ENCODE data around the gene FANCI. TPM values are rescaled to one million over a fixed set of nuclear protein-coding genes. Genes with fewer than 3 reads are reported as not detected.
"Not testable (repeated sequence)": the region's sequence is repeated elsewhere in the genome, so short reads cannot be mapped to it uniquely, and the experiment has no call there.

The FANCI gene
- total RNA-seq, 1 experiment from 2014 or later, result 44.4 TPM

- DNase-seq (ENCODE audit: low spot score), result no peak
Measured at GRCh38 chr15:89225588-89225987, 18.2 kb upstream of the FANCI start.

DNA sequence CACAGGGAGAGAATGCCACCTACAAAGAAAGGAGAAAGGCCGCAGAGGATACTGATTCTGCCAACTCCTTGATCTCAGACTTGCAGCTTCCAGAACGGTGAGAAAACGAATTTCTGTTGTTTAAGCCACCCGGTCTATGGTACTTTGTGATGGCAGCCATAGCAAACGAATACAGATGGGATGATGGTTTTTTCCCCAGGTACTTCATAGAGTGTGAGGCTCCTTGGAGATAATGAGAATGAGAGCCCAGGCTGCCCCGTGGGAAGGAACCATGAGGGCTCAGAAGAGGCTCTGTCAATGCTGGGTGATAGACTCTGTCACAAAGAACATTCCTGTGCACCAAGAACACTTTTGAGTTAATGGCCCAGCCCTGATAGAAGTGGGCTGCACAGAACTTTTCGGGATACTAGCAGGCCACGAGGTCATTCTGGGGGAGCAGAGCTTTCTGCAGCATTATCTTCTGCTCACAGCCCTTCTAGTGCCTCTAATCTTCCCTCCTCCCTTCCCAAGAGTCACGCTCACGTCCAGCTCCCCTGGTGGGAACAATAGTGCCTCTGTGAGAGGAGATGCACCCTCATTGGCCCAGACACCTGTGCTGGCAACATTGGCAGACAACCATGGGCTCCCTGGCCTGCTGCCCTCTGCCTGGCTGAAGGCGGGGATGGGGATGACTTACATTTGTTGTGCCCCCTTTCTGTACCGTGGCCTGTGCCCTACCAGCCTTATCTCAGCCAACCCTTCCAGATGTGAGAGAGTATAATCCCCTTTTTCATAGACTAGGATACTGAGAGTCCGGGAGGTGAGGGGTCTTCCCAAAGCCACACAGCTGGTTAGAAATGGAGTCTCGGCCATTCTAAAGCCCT lies 17.2 kb upstream of the FANCI start:
- DNase-seq (ENCODE audit: low spot score), result no peak

DNA sequence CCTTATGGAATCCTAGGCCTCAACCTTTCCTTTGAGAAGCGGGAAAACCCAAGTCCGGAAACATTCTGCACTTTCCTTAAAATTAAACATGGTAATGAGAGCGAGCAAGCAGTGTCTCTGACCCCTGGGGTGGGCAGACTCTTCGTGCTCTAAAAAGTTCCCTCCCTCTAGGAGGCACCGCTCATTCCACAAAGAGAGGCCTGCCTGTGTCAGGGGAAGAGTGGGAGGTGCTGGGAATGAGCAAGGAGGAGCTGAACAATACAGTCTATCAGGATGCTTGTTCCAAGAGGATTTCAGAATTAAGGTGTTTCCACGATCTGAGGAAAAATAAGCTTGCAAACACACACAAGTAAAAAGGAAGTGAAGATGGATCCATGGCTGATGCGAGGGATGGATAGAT lies 16.4 kb upstream of the FANCI start:
- no peak for DNase-seq (ENCODE audit: low spot score)

- DNase-seq (ENCODE audit: low spot score), result no peak
Measured at GRCh38 chr15:89230277-89230676, 13.5 kb upstream of the FANCI start.

DNA sequence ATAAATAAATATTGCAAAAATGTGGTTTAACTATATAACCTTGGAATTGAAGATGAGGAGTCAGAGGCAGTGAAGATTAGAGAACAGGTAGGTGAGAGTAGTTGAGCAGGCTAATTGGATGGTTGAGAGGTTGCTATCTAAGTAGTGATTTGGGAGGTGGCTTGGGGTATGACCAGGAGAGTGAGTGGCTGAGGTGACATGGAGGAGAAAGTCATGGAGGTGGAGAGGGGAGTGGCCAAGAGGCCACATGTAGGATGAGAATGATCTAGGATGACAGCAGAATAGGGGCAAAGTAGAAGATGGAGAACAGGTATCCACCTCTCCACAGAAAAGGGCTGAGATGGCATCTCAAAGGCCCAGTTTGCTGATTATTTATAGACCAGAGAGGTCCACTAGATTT lies 11.9 kb upstream of the FANCI start:
- no peak for DNase-seq (ENCODE audit: low spot score)

DNA sequence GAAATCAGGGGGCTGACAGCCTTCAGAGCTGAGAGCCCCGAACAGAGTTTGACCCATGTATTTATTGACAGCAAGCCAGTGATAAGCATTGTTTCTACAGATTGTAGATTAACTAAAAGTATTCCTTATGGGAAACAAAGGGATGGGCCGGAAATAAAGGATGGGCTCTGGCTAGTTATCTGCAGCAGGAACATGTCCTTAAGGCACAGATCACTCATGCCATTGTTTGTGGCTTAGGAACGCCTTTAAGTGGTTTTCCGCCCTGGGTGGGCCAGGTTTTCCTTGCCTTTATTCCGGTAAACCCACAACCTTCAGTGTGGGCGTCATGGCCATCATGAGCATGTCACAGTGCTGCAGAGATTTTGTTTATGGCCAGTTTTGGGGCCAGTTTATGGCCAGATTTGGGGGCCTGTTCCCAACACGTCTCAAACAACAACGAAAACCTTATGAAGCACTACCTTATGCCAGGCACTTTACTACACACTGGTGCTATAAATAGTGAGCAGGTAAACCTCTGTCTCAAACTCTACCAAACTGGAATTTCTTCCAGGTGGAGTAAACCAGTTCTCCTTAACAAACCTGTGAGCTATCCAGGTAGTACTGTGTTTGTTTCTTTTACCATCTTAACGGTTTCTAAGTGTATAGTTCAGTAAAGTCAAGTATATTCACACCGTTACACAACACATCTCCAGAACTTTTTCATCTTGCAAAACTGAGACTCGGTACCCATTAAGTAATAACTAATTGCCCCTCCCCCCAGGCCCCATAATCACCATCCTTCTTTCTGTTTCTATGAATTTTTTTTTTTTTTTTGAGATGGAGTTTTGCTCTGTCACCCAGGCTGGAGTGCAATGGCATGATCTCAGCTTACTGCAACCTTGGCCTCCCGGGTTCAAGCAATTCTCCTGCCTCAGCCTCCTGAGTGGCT lies 3.6 kb upstream of the FANCI start:
- not testable (repeated sequence) for DNase-seq (ENCODE audit: low spot score)

GRCh38 chr15:89243046-89243690 lies 611 bp upstream of the FANCI start:
- DNase-seq (ENCODE audit: low spot score), result no peak

DNA sequence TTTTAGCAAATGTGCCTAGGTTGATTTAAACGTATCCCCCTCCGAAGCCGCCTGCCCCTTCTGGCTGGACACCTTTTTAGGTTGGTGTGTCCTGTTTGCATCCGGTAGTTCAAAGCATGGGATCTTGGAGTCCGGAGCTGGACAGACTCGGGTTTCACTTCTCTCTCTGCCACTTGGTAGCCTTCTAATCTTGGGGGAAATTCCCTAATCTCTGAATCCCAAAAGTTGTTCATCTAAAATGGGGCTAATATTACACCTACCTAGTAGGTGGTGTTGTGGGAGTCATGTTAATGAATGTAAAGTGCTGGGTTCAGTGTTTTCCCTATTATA lies 760 bp downstream of the FANCI start:
- DNase-seq (ENCODE audit: low spot score), result no peak

DNA sequence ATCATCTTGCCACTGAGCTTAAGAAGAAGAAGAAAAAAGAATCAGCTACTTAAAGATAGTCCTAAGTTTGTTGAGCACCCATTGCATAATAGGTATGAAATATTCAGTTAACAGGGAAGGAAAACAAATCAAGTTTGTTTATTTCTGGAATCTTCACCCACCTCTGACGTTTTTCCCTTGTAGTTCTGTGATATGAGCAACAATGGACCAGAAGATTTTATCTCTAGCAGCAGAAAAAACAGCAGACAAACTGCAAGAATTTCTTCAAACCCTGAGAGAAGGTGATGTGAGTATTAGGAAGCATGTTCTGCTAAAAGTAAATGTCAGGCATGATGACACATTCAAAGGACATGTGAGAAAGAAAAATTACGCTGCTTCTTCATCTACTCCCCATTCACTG lies 3.7 kb downstream of the FANCI start:
- no peak for DNase-seq (ENCODE audit: low spot score)

GRCh38 chr15:89248584-89248983 lies 4.8 kb downstream of the FANCI start:
- no peak for DNase-seq (ENCODE audit: low spot score)

DNA sequence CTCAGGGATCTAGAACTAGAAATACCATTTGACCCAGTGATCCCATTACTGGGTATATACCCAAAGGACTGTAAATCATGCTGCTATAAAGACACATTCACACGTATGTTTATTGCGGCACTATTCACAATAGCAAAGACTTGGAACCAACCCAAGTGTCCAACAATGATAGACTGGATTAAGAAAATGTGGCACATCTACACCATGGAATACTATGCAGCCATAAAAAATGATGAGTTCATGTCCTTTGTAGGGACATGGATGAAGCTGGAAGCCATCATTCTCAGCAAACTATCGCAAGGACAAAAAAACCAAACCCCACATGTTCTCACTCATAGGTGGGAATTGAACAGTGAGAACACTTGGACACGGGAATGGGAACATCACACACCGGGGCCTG lies 6.4 kb downstream of the FANCI start:
- DNase-seq (ENCODE audit: low spot score), result not testable (repeated sequence)

DNA sequence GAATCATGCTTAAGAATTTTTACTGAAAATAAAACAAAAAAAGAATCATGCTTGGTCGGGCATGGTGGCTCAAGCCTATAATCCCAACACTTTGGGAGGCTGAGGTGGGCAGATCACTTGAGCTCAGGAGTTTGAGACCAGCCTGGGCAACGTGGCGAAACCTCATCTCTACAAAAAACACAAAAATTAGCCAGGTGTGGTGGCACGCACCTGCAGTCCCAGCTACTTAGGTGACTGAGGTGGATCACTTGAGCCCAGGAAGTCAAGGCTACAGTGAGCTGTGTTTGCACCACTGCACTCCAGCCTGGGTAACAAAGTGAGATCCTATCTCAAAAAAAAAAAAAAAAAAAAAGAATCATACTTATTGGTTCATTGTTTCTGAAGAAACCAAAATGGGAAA lies 33.5 kb downstream of the FANCI start:
- not testable (repeated sequence) for DNase-seq (ENCODE audit: low spot score)

DNA sequence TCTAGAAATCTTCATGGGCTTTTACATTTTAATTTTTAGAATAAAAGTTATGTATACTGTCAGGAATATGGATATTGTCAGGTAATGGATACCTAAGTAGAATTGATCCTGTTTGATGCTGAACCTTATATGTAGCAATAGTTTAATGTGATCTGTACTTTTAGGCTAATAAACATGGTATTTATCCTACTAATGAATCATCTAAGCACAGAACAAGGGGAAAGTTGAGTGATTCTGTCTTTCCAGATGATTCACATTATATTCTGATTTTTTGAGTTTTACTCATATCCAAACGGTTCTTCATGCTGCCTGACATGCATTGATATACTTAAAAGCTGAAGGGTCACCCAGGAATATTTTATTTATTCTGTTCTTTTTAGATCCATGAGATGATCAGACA lies 34.5 kb downstream of the FANCI start:
- no peak for DNase-seq (ENCODE audit: low spot score)

DNA sequence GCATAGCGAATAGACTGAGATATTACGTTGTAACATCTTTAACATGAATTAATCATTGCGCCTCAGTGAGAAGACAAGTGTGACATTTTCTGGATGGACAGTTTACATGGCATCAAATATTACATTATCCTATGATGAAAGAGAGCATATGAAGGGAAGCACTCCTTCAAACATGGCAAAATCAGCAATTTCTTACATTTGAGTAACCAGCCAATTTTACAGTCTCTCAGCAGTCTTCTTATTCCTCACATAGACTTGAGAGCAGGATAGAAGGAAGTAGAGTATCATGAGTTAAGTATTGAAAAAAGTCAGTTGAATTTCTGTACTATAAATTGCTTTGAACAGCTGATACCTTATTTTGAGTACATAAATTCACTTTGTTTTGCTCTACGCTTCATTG lies 38.9 kb downstream of the FANCI start:
- no peak for DNase-seq (ENCODE audit: low spot score)

DNA sequence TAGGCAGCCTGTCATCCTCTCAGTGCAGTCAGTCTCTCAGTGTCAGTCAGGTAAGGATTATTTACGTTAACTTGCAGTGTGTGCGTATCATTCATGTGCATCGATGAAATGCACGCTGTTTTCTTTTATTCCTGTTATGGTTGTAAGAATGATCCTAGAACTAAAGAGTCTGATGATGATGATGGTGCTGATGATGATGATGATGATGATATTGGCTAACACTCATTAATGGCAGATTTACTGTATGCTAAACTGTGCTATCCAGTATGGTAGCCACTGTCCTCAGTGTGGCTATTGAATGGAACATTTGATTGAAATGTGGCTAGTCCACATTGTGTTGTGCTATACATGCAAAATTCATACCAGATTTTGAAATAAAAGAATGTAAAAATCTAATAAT lies 39.4 kb downstream of the FANCI start:
- no peak for DNase-seq (ENCODE audit: low spot score)

- no peak for DNase-seq (ENCODE audit: low spot score)
Measured at GRCh38 chr15:89291934-89292438, 48.2 kb downstream of the FANCI start.

DNA sequence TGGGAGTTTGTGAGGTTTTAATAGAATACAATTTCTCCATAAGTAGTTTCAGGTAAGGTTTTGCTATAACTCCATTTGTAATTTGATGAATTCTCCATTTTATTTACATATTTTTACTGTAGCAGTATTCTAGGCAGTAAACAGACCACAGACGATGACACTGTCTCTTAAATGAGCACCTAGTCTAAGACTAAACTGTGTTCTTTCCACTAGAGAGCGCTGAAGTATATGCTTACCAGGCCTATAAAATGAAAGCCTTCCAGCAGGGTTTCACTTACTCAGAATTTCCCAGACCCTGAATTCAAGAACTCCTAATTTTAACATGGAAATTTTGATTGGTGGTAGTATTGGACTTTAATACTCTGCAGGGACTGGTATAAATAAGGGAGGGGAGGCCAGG lies 49.2 kb downstream of the FANCI start:
- DNase-seq (ENCODE audit: low spot score), result no peak

GRCh38 chr15:89299896-89300295 lies 56.1 kb downstream of the FANCI start:
- DNase-seq (ENCODE audit: low spot score), result peak; percentile 24

- DNase-seq (ENCODE audit: low spot score), result no peak
Measured at GRCh38 chr15:89301304-89302089, 57.7 kb downstream of the FANCI start.

GRCh38 chr15:89303986-89304385 lies 60.2 kb downstream of the FANCI start:
- DNase-seq (ENCODE audit: low spot score), result no peak

DNA sequence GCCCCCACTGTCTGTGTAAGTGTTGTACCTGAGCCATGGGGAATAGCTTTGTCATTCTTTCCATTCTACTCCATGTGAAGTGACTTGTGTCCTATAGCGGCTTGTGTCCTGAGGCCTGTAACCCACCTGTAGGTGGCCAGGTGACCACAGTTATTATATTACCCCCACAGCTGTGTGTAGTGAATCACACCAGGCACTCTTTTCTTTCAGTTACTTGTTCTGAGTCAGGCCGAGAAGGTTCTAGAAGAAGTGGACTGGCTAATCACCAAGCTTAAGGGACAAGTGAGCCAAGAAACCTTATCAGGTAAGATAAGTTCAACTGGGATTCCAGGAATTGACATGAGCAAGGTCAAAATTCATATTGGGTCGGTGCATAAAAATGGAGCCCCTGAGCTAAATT lies 61.6 kb downstream of the FANCI start:
- DNase-seq (ENCODE audit: low spot score), result no peak

Measured in HT-29 (cell line).